Astrocyte (in vitro differentiated cells and primary cell): Measurements from ENCODE around the gene CBR4. TPM values are rescaled to one million over a fixed set of nuclear protein-coding genes. Genes with fewer than 3 reads are reported as not detected.
"Not testable (repeated sequence)": the region's sequence is repeated elsewhere in the genome, so short reads cannot be mapped to it uniquely, and the experiment has no call there.

Experiments
- DNase-seq: peaks from one replicate; pipeline ENCODE4 v3.0.0-alpha.2; 2010; ENCODE audit warnings: low read depth
- FAIRE-seq: peaks from 2 replicates; lab custom pipeline; 2011; peaks lifted over from hg19 to GRCh38; lab: Jason Lieb, UNC
- H2AFZ ChIP-seq: 2 replicates; pipeline ENCODE4 v1.6.0; 2012; ENCODE audit warnings: low read depth, low read length, inconsistent platforms
- H3K27ac ChIP-seq: 2 replicates; pipeline ENCODE4 v1.5.1; 2011; ENCODE audit warnings: low read depth, low read length, inconsistent platforms
- H3K27me3 ChIP-seq: 2 replicates; pipeline ENCODE4 v1.6.0; 2011; ENCODE audit warnings: low read length, inconsistent platforms; ENCODE audit not compliant: insufficient read depth
- H3K36me3 ChIP-seq: 2 replicates; pipeline ENCODE4 v1.5.1; 2011; ENCODE audit warnings: low read length, inconsistent platforms; ENCODE audit not compliant: insufficient read depth
- H3K4me1 ChIP-seq: 2 replicates; pipeline ENCODE4 v1.5.1; 2011; ENCODE audit warnings: low read length, inconsistent platforms; ENCODE audit not compliant: insufficient read depth
- H3K4me2 ChIP-seq: 2 replicates; pipeline ENCODE4 v1.6.0; 2012; ENCODE audit warnings: low read length, inconsistent platforms
- H3K4me3 ChIP-seq: 2 replicates; pipeline ENCODE4 v1.5.1; 2011; ENCODE audit warnings: low read depth, mild to moderate bottlenecking, low read length, inconsistent platforms; ENCODE audit not compliant: insufficient read depth
- H3K79me2 ChIP-seq: 2 replicates; pipeline ENCODE4 v1.6.0; 2012; ENCODE audit warnings: mild to moderate bottlenecking, low read length, inconsistent platforms; ENCODE audit not compliant: insufficient read depth
- H3K9ac ChIP-seq: 2 replicates; pipeline ENCODE4 v1.6.0; 2012; ENCODE audit warnings: mild to moderate bottlenecking, low read length, inconsistent platforms
- H3K9me3 ChIP-seq: 2 replicates; pipeline ENCODE4 v1.5.1; 2012; ENCODE audit warnings: low read depth, mild to moderate bottlenecking, low read length, inconsistent platforms; ENCODE audit not compliant: insufficient read depth
- H4K20me1 ChIP-seq: 2 replicates; pipeline ENCODE4 v1.6.0; 2012; ENCODE audit warnings: low read length, inconsistent platforms; ENCODE audit not compliant: insufficient read depth
- H3K27ac Mint-ChIP-seq: one replicate; pipeline ENCODE4 v1.8.0; 2021; ENCODE audit warnings: mild to moderate bottlenecking, mixed read lengths; ENCODE audit not compliant: unreplicated experiment
- H3K27me3 Mint-ChIP-seq: one replicate; pipeline ENCODE4 v1.8.0; 2021; ENCODE audit warnings: low read depth, mixed read lengths; ENCODE audit not compliant: unreplicated experiment
- H3K36me3 Mint-ChIP-seq: one replicate; pipeline ENCODE4 v1.8.0; 2021; ENCODE audit warnings: low read depth, mixed read lengths; ENCODE audit not compliant: unreplicated experiment
- H3K4me1 Mint-ChIP-seq: one replicate; pipeline ENCODE4 v1.8.0; 2021; ENCODE audit warnings: low read depth, mixed read lengths; ENCODE audit not compliant: unreplicated experiment
- H3K4me3 Mint-ChIP-seq: one replicate; pipeline ENCODE4 v1.8.0; 2021; ENCODE audit warnings: mild to moderate bottlenecking, moderate library complexity, mixed read lengths; ENCODE audit not compliant: unreplicated experiment
- H3K9me3 Mint-ChIP-seq: one replicate; pipeline ENCODE4 v1.8.0; 2021; ENCODE audit warnings: mild to moderate bottlenecking, mixed read lengths; ENCODE audit not compliant: unreplicated experiment
- EZH2 ChIP-seq: IDR thresholded peaks from 2 replicates; pipeline ENCODE4 v1.6.1; 2012; ENCODE audit warnings: mild to moderate bottlenecking, low read length, inconsistent platforms; ENCODE audit not compliant: insufficient read depth
- total RNA-seq: library from RNA; stranded (reverse); gene quantifications from 2 replicates; pipeline ENCODE4 v1.2.1, GENCODE V29; 2021
- TF ChIP-seq, protein P1 (sequence below): IDR thresholded peaks from 2 replicates; pipeline ENCODE4 v1.5.1; 2011; ENCODE audit warnings: low read depth, mild to moderate bottlenecking, inconsistent platforms, low read length, moderate library complexity; ENCODE audit not compliant: insufficient read depth

CBR4 gene
- total RNA-seq, 1 donor from 2014 or later, result 16.8 TPM

GRCh38 chr4:168972596-168972995, 37.5 kb downstream of the CBR4 start:
- FAIRE-seq (no peak), DNase-seq (no peak)
- no peaks in the 10 kb centered on the region for H3K79me2 ChIP-seq
- no peak for TF ChIP-seq EZH2
- TF ChIP-seq, protein P1, sequence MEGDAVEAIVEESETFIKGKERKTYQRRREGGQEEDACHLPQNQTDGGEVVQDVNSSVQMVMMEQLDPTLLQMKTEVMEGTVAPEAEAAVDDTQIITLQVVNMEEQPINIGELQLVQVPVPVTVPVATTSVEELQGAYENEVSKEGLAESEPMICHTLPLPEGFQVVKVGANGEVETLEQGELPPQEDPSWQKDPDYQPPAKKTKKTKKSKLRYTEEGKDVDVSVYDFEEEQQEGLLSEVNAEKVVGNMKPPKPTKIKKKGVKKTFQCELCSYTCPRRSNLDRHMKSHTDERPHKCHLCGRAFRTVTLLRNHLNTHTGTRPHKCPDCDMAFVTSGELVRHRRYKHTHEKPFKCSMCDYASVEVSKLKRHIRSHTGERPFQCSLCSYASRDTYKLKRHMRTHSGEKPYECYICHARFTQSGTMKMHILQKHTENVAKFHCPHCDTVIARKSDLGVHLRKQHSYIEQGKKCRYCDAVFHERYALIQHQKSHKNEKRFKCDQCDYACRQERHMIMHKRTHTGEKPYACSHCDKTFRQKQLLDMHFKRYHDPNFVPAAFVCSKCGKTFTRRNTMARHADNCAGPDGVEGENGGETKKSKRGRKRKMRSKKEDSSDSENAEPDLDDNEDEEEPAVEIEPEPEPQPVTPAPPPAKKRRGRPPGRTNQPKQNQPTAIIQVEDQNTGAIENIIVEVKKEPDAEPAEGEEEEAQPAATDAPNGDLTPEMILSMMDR, result no peak
- H3K9ac ChIP-seq, result no peak overlapping the region
- H3K9me3 Mint-ChIP-seq, result peaks cover 24% of the 10 kb centered on the region
- H2AFZ ChIP-seq, result no peak overlapping the region
- no peaks in the 10 kb centered on the region for H3K27me3 Mint-ChIP-seq
- no peak overlapping the region for H3K27ac ChIP-seq
- no peaks in the 10 kb centered on the region for H3K27me3 ChIP-seq
- H3K4me1 ChIP-seq, result no peaks in the 10 kb centered on the region
- no peaks in the 10 kb centered on the region for H3K9me3 ChIP-seq
- peaks cover 16% of the 10 kb centered on the region for H3K36me3 Mint-ChIP-seq
- H3K4me2 ChIP-seq, result no peak overlapping the region
- no peak overlapping the region for H3K4me3 ChIP-seq
- no peaks in the 10 kb centered on the region for H4K20me1 ChIP-seq
- H3K4me1 Mint-ChIP-seq, result no peaks in the 10 kb centered on the region
- H3K4me3 Mint-ChIP-seq, result no peak overlapping the region
- no peak overlapping the region for H3K27ac Mint-ChIP-seq
- no peaks in the 10 kb centered on the region for H3K36me3 ChIP-seq

DNA sequence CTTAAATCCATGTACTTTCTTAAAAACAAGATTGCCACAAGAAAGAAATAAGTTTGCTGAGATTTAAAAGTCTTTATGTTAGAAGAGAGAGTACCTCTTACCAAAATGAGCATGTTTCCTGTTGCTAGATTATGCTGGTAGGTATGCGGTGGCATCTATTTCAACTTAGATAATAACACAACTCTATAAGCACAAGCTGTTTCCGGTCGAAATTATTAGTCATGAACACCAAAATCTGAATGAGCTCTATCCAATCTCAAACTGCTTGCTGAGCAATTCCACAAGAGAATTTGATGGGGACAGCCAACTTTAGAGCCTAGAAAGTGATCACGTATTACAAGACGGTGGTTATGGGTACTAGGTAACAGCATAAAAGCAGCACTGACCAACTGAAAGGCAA, 49.3 kb downstream of the CBR4 start:
- Mint-ChIP-seq H3K27me3 (no peaks in the 10 kb centered on the region), H3K9me3 (peaks cover 9% of the 10 kb centered on the region), H3K27ac (no peak overlapping the region), H3K4me3 (no peak overlapping the region), H3K36me3 (peaks cover 10% of the 10 kb centered on the region), H3K4me1 (no peaks in the 10 kb centered on the region)
- Histone ChIP-seq H3K9me3 (no peaks in the 10 kb centered on the region), H3K4me2 (no peak overlapping the region), H3K36me3 (no peaks in the 10 kb centered on the region), H3K9ac (no peak overlapping the region), H3K27me3 (no peaks in the 10 kb centered on the region), H2AFZ (no peak overlapping the region), H3K79me2 (no peaks in the 10 kb centered on the region), H3K4me3 (no peak overlapping the region), H3K4me1 (no peaks in the 10 kb centered on the region), H4K20me1 (no peaks in the 10 kb centered on the region), H3K27ac (no peak overlapping the region)
- TF ChIP-seq, protein P1, result no peak
- TF ChIP-seq EZH2, result no peak
- FAIRE-seq, result no peak
- no peak for DNase-seq

GRCh38 chr4:168955674-168956073, 54.4 kb downstream of the CBR4 start:
- H3K4me3 Mint-ChIP-seq, result no peak overlapping the region
- Histone ChIP-seq H3K36me3 (no peaks in the 10 kb centered on the region), H3K79me2 (no peaks in the 10 kb centered on the region), H3K27me3 (no peaks in the 10 kb centered on the region), H3K4me1 (no peaks in the 10 kb centered on the region), H3K4me3 (no peak overlapping the region), H3K9ac (no peak overlapping the region), H2AFZ (no peak overlapping the region), H3K9me3 (no peaks in the 10 kb centered on the region), H3K4me2 (no peak overlapping the region), H3K27ac (no peak overlapping the region), H4K20me1 (no peaks in the 10 kb centered on the region)
- peaks cover 15% of the 10 kb centered on the region for H3K36me3 Mint-ChIP-seq
- DNase-seq (no peak), FAIRE-seq (no peak)
- no peak overlapping the region for H3K27ac Mint-ChIP-seq
- TF ChIP-seq, protein P1, result no peak
- no peak for TF ChIP-seq EZH2
- peaks cover 7% of the 10 kb centered on the region for H3K9me3 Mint-ChIP-seq
- no peaks in the 10 kb centered on the region for H3K27me3 Mint-ChIP-seq
- peaks cover 4% of the 10 kb centered on the region for H3K4me1 Mint-ChIP-seq

- not testable (repeated sequence) for H3K4me1 Mint-ChIP-seq, H2AFZ ChIP-seq, H3K9ac ChIP-seq, FAIRE-seq, H3K27ac ChIP-seq, H3K36me3 ChIP-seq, H3K4me2 ChIP-seq, DNase-seq, H3K4me1 ChIP-seq, H3K27ac Mint-ChIP-seq, H3K27me3 Mint-ChIP-seq, H3K9me3 ChIP-seq, H3K79me2 ChIP-seq, H3K9me3 Mint-ChIP-seq, H3K4me3 ChIP-seq, H3K4me3 Mint-ChIP-seq, H3K27me3 ChIP-seq, H4K20me1 ChIP-seq
- H3K36me3 Mint-ChIP-seq, result peaks cover 15% of the 10 kb centered on the region
Observed at GRCh38 chr4:168952821-168953246, 57.2 kb downstream of the CBR4 start.
